ENCODE results near the gene NCBP2. TPM values are rescaled to one million over a fixed set of nuclear protein-coding genes. Genes with fewer than 3 reads are reported as not detected.

Gene NCBP2
- total RNA-seq, 120 experiments from 2014 or later: 29.7 to 67.3 (median 53.4) TPM

Other genes starting within 250 kb of the NCBP2 start
- gene CEP19, start 230.3 kb downstream of the NCBP2 start, total RNA-seq: 10 to 100 TPM in 35 of 120 experiments, 1 to 10 TPM in 85; 2.8 to 14.6 (median 8.6) TPM
- gene PIGX, start 230.2 kb downstream of the NCBP2 start, total RNA-seq: 10 to 100 TPM; 23.5 to 51.0 (median 37.0) TPM
- gene PAK2, start 202.7 kb downstream of the NCBP2 start, total RNA-seq: 10 to 100 TPM; 28.1 to 67.1 (median 44.9) TPM
- 10 to 100 TPM; 43.6 to 79.0 (median 59.0) TPM for gene SENP5, start 74.6 kb downstream of the NCBP2 start, total RNA-seq
- 10 to 100 TPM in 119 of 120 experiments, 1 to 10 TPM in 1; 8.0 to 29.8 (median 19.6) TPM for gene PIGZ, start 26.3 kb upstream of the NCBP2 start, total RNA-seq
- 10 to 100 TPM in 96 of 120 experiments, 1 to 10 TPM in 24; 5.1 to 21.8 (median 12.7) TPM for gene MELTF, start 87.3 kb upstream of the NCBP2 start, total RNA-seq